Measurements from ENCODE around the gene SLC49A4.
A peak's percentile ranks its signal among the peaks of the same experiment; 100 is the strongest.
"Not testable (repeated sequence)": the region's sequence is repeated elsewhere in the genome, so short reads cannot be mapped to it uniquely, and the experiment has no call there.

The SLC49A4 gene

GRCh38 chr3:122794779-122795673, at the start of gene SLC49A4:
TSS of gene SLC49A4 (plus strand) at chr3:122795069. CDS start at chr3:122795193, 124 bp downstream.
- no peaks in the 10 kb centered on the region for H3K27me3 Mint-ChIP-seq (ENCODE audit: low read depth)
- TF ChIP-seq CTCF (IDR thresholded peaks at IDR 0.05; ENCODE audit: unreplicated experiment in 3 of 3): no peak
- peak within 1 kb of the TSS; percentile 80 to 94 (median 92) for H3K27ac Mint-ChIP-seq
- peaks cover 18% of the 10 kb centered on the region for H3K4me1 Mint-ChIP-seq
- no peaks in the 10 kb centered on the region for H3K9me3 Mint-ChIP-seq
- peak within 1 kb of the TSS; percentile 78 to 82 (median 82) for H3K4me3 Mint-ChIP-seq
- H3K36me3 Mint-ChIP-seq (ENCODE audit: low read depth): no peaks in the 10 kb centered on the region

GRCh38 chr3:122745369-122746021, 49.4 kb upstream of the SLC49A4 start:
- no peak overlapping the region for H3K4me3 Mint-ChIP-seq
- no peaks in the 10 kb centered on the region for H3K4me1 Mint-ChIP-seq
- H3K27ac Mint-ChIP-seq: no peak overlapping the region
- H3K27me3 Mint-ChIP-seq (ENCODE audit: low read depth): no peaks in the 10 kb centered on the region
- peaks cover 61% of the 10 kb centered on the region for H3K36me3 Mint-ChIP-seq (ENCODE audit: low read depth)
- H3K9me3 Mint-ChIP-seq: peaks cover 30% of the 10 kb centered on the region
- no peak for TF ChIP-seq CTCF (IDR thresholded peaks at IDR 0.05; ENCODE audit: unreplicated experiment in 3 of 3)

- not testable (repeated sequence) for H3K4me3 Mint-ChIP-seq; H3K4me1 Mint-ChIP-seq; H3K27ac Mint-ChIP-seq; H3K27me3 Mint-ChIP-seq (ENCODE audit: low read depth)
- Mint-ChIP-seq H3K36me3 (ENCODE audit: low read depth) (peaks cover 52% of the 10 kb centered on the region), H3K9me3 (peaks cover 25% of the 10 kb centered on the region)
Observed at GRCh38 chr3:122747295-122747694, 47.6 kb upstream of the SLC49A4 start.

GRCh38 chr3:122748347-122748746, 46.5 kb upstream of the SLC49A4 start:
- TF ChIP-seq CTCF (IDR thresholded peaks at IDR 0.05; ENCODE audit: unreplicated experiment in 3 of 3): no peak
- no peak overlapping the region for H3K4me3 Mint-ChIP-seq
- H3K27ac Mint-ChIP-seq: no peak overlapping the region
- no peaks in the 10 kb centered on the region for H3K4me1 Mint-ChIP-seq
- H3K27me3 Mint-ChIP-seq (ENCODE audit: low read depth): no peaks in the 10 kb centered on the region
- H3K36me3 Mint-ChIP-seq (ENCODE audit: low read depth): peaks cover 47% of the 10 kb centered on the region
- H3K9me3 Mint-ChIP-seq: peaks cover 18% of the 10 kb centered on the region

- Mint-ChIP-seq H3K27ac (no peak overlapping the region), H3K4me1 (no peaks in the 10 kb centered on the region), H3K9me3 (no peaks in the 10 kb centered on the region), H3K4me3 (no peak overlapping the region), H3K27me3 (ENCODE audit: low read depth) (no peaks in the 10 kb centered on the region), H3K36me3 (ENCODE audit: low read depth) (peaks cover 26% of the 10 kb centered on the region)
- peak; percentile 38 to 58 (median 38) for TF ChIP-seq CTCF (IDR thresholded peaks at IDR 0.05; ENCODE audit: unreplicated experiment in 3 of 3)
Observed at GRCh38 chr3:122754929-122755328, 39.9 kb upstream of the SLC49A4 start.

- Mint-ChIP-seq H3K9me3 (no peaks in the 10 kb centered on the region), H3K4me1 (peaks cover 5% of the 10 kb centered on the region), H3K27me3 (ENCODE audit: low read depth) (no peaks in the 10 kb centered on the region), H3K4me3 (no peak overlapping the region), H3K36me3 (ENCODE audit: low read depth) (peaks cover 26% of the 10 kb centered on the region), H3K27ac (peak overlapping the region in 1 of 3 experiments; percentile 4)
- no peak for TF ChIP-seq CTCF (IDR thresholded peaks at IDR 0.05; ENCODE audit: unreplicated experiment in 3 of 3)
Observed at GRCh38 chr3:122755491-122755890, 39.4 kb upstream of the SLC49A4 start.
